Measurements from ENCODE around the gene CIT. TPM values are rescaled to one million over a fixed set of nuclear protein-coding genes. Genes with fewer than 3 reads are reported as not detected.
"Not testable (repeated sequence)": the region's sequence is repeated elsewhere in the genome, so short reads cannot be mapped to it uniquely, and the experiment has no call there.

The CIT gene
- total RNA-seq, 1 donor from 2014 or later, result 23.9 TPM

DNA sequence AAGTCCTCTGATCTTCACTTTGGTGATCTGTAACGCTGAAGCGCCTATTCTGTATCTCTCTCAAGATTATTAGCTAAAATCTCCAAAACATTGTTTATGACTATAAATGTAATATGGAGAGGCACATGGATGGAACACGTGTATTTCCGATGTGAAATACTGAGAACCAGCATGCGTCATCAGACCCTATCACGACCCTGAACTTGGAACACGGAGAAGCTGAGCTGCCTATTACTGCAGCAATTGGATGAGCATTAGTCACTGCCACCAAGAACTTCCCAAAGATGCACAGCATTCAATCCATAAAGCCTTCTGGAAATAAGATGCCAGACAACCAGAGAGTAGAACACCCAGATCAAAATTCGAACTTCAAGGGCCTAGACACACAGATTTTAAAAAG lies 147.2 kb downstream of the CIT start:
- DNase-seq, result no peak

GRCh38 chr12:119728444-119728745 lies 148.7 kb downstream of the CIT start:
- DNase-seq, result no peak

- DNase-seq, result no peak
Measured at GRCh38 chr12:119727600-119728443, 149.3 kb downstream of the CIT start.

- no peak for DNase-seq
Measured at GRCh38 chr12:119725523-119725922, 151.6 kb downstream of the CIT start.

- no peak for DNase-seq
Measured at GRCh38 chr12:119721306-119721705, 155.8 kb downstream of the CIT start.

GRCh38 chr12:119720349-119720748 lies 156.8 kb downstream of the CIT start:
- no peak for DNase-seq

DNA sequence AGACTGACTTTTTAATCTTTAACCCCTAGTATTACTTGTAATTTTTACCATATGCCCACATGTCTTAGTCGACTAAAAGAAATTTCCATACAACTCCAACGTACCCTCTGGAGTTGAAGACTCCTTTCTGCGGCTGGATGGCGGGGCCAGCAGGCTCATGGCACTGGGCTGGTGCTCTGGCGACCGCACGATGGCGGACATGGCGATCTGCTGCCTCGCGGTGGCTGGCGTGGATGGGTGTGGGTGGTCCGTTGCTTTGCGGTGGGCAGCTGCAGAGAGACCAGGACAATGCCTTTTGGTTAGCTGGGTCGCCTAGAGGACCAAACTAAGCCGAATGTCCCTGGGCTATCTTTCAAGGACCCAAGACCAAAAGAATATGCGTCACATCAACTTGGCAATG lies 159.0 kb downstream of the CIT start:
- no peak for DNase-seq

GRCh38 chr12:119715268-119715620 lies 161.9 kb downstream of the CIT start:
- DNase-seq, result no peak

DNA sequence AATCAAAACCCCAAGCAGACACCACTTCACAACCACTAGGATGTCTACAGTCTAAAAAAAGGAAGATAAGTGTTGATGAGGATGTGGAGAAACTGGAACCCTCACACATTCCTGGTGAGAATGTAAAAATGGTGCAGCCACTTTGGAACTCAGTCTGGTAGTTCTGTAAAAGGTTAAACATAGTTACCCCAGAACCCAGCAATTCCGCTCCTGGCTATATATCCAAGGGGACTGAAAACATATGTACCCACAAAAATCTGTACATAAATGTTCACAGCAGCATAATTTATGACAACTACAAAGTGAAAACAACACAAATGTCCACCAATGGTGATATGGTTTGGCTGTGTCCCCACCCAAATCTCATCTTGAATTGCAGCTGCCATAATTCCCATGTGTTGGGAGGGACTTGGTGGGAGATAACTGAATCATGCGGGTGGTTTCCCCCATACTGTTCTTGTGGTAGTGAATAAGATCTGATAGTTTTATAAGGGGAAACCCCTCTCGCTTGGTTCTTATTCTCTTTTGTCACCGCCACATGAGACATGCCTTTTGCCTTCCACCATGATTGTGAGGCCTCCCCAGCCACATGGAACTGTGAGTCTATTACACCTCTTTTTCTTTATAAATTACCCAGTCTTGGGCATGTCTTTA lies 162.4 kb downstream of the CIT start:
- DNase-seq, result no peak

DNA sequence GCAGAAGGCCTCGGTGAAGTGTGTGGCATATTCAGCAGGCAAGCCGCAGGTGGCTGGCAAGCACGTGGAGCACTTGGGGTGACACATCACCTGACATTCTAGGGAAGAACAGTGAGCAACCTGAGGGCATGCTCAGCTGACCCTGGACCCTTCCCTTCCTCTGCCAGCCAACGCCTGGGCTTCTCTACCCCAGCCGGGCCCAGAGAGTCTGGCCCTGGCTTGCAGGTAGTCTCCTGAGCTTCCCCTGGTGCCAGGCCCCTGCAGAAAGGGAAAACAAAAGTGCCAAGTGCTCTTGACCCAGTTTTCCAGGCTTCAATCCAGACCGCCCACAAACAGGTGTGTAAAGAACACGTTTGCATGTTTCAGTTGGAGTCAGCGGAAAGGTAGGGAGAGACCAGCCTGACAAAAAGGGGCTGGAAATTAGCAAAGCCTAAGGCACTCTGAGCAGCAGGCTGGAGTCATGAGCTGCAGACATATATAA lies 163.5 kb downstream of the CIT start:
- no peak for DNase-seq

DNA sequence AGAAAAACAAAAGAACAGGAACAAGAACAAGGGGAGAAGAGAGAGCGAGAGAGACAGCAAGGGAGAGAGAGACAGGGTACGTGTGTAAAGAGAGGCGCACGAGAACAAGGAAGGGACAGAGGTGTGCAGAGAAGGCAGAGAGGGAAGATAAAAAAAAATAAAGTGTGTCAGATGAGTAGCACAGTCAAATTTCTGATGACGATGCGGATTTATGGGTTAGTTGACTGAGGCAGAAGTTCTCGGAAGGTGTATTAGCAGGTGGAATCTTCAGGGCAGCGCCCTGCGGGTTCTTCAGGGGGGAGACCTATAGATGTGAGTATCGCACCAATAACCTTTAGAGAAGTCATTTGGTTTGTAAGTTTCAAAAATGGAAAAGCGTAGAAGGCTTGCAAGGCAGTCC lies 164.4 kb downstream of the CIT start:
- no peak for DNase-seq

DNA sequence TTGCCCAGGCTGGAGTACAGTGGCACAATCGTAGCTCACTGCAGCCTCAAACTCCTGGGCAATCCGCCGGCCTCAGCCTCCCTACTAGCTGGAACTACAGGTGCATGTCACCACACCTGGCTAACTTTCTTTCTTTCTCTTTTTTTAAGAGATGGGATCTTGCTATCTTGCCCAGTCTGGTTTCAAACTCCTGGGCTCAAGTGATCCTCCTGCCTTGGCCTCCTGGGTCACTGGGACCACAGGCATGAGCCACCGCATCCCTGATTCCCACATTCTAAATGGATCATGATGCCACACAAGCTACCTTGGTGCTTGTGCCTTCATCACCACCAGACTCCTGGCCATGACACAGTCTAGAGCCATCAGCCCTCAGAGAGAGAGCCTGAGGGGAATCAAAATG lies 165.4 kb downstream of the CIT start:
- DNase-seq, result no peak

DNA sequence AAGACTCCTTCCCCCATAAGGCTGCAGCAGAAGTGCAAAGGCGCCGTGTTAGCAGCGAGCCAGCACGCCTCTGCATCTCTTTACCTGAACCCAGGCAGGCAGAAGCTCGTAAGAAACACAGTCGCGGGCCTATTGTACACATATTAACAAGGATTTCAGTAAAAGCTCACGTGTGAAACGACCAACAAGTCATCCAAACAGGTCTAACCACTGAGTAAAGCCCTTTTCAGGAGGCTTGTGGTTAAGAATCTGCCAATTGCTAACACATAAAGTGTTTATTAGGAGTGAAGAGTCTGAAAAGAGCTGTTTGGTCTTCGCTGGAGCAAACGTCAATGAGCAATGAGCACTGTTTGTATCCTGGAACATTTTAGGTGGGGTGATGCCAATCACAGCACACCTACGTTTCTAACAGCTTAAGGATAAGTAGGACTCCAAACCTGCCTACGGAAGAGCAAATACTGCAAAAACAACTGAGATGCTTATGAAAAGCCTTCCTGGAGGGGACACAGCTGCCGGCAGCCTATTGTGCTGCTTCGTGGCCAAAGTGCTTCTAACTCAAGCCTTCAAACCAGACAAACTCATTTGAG lies 166.1 kb downstream of the CIT start:
- peak; percentile 44 for DNase-seq

DNA sequence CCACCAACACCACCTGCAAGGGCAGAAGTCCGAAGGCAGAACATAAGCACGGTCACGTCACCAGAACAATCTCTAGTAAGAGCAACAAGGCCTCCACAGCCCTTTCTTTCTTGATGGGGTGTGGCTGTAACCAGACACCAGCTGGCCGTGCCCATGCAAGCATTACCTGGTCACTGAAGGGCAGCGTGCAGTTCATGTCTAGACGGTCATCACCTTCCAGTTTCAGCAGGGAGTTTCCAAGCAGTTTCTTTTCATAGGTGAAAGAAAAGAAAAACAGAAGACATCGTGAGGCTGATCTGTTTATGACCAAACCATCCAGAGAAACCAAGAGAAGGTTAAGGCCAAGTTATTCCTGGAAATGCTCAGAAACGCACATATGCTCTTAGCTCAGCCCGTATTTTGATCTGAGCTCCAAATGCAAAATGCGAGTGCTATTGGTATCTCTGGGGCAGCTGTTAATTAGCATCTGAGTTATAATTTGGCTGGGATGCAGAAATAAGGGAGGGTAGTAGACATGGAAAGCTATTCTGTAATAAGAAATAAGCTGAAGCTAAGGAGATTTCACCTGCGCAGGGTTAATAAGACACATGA lies 166.7 kb downstream of the CIT start:
- no peak for DNase-seq

GRCh38 chr12:119706427-119706826 lies 170.7 kb downstream of the CIT start:
- DNase-seq, result not testable (repeated sequence)

- peak; percentile 54 for DNase-seq
Measured at GRCh38 chr12:119705182-119705581, 171.9 kb downstream of the CIT start.

GRCh38 chr12:119704065-119704747 lies 172.9 kb downstream of the CIT start:
- no peak for DNase-seq

GRCh38 chr12:119700078-119700477 lies 177.0 kb downstream of the CIT start:
- DNase-seq, result no peak

DNA sequence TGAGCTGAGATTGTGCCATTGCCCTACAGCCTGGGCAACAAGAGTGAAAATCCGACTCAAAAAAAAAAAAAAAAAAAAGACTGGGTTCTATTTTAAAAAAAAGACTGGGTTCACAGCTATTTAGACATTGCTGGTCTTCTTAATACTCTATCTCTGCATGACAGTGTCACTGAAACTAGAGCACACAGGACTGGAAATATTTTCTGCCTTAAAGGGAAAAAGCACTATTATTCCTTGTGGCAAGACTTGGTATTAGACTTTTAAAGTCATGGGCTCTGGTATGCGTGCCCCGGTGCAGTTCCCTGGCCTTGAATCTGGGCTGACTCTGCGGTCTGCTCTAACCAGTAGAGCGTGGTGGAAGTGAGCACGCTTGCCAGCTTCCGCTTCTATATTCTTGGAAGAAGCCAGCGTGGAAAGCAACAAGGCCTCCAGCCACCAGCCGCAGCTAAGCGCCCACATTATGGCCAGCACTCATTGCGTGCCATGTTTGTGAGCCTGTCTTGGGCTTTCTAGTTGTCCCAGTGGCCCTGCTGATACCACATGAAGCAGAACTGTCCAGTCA lies 177.8 kb downstream of the CIT start:
- no peak for DNase-seq

DNA sequence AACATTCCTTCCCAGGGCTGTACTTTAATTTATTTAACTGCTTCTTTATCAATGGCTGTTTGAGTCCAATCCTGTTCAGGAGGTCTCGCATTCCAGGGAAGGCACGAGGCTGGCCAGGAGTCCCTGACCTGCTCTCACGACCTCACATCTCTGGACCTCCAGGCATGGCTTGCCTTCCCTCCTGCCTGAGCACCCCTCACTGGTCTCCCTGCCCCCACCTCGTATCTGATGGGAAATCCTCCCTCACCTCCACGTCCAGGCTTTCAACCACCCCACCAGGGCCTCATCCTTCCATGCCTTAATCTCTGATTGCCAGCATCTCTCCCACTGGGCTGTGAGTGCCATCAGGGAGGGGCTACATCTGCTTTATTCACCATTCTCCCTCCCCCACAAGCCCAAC lies 180.2 kb downstream of the CIT start:
- DNase-seq, result no peak

DNA sequence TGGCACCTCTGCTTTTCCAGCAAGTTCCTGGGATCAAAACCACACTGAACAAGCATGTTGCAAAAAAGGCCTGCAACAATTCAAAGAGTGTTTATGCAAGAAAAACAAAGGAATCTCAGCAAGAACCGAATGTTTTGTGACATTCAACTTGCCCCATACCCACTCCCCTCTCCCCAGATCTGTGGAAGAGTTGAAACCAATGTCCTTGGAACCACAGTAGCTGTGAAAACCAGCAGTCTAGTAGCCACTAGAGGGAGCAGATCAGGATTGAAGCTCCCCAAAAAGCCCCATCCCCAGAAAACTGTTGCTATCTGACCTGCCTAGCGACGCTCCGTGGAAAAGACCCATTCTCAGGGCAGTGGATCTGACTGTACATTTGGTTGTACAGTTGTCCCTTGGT lies 182.1 kb downstream of the CIT start:
- DNase-seq, result no peak

DNA sequence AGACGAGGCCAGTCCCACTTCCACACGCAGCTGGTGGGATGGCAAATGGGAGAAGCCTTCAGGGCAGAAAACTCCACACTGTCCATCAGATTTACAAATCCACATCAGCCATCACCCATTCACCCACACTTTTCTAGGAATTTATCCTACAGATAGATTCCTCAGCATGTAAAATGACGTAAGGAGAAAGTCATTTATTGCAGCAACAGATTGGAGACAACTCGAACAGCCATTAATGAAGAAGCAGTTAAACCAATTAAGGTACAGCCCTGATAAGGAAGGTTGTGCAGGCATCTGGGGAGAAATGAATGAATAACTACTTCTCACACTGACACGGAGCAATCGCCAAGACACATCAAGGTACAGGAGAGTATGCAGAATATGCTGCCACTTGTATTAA lies 183.0 kb downstream of the CIT start:
- DNase-seq, result no peak
